HepG2 (cell line): ENCODE results near the gene VPS13D. TPM values are rescaled to one million over a fixed set of nuclear protein-coding genes. Genes with fewer than 3 reads are reported as not detected.

Experiments used
- ELK4 ChIP-seq: sonication (generic); formaldehyde crosslinking; IDR thresholded peaks from 2 replicates; pipeline ENCODE4 v1.9.0; 2021; ENCODE audit warnings: missing genetic modification reagents, borderline replicate concordance
- ETV6 ChIP-seq: sonication (generic); formaldehyde crosslinking; conservative IDR thresholded peaks from 2 replicates; pipeline ENCODE4 v1.4.0; 2020; ENCODE audit warnings: missing genetic modification reagents
- HIC2 ChIP-seq: sonication (generic); formaldehyde crosslinking; IDR thresholded peaks from 2 replicates; pipeline ENCODE4 v1.9.0; 2022; ENCODE audit warnings: low read depth, missing genetic modification reagents
- KDM6A ChIP-seq: IDR thresholded peaks from 2 replicates; pipeline ENCODE4 v1.6.1; 2016; ENCODE audit warnings: low read depth
- MAF1 ChIP-seq: sonication (generic); formaldehyde crosslinking; IDR thresholded peaks from 2 replicates; pipeline ENCODE4 v1.5.0; 2020; ENCODE audit warnings: missing genetic modification reagents, borderline replicate concordance
- MYC ChIP-seq: sonication (generic); formaldehyde crosslinking; IDR thresholded peaks from 2 replicates; pipeline ENCODE4 v1.9.0; 2021; ENCODE audit warnings: missing genetic modification reagents, borderline replicate concordance
- NFIC ChIP-seq: IDR thresholded peaks from 2 replicates; pipeline ENCODE4 v1.6.1; 2012; ENCODE audit warnings: mild to moderate bottlenecking, low read length, inconsistent platforms
- SIX1 ChIP-seq: sonication (generic); formaldehyde crosslinking; IDR thresholded peaks from 2 replicates; pipeline ENCODE4 v1.4.0; 2020; ENCODE audit warnings: missing genetic modification reagents, borderline replicate concordance
- SOX5 ChIP-seq: IDR thresholded peaks from 2 replicates; pipeline ENCODE4 v1.6.1; 2016; ENCODE audit warnings: borderline replicate concordance
- SRSF9 ChIP-seq: fragments of 200-400 bp; formaldehyde crosslinking; IDR thresholded peaks from 2 replicates; pipeline ENCODE4 v1.6.1; 2018; ENCODE audit warnings: borderline replicate concordance, mild to moderate bottlenecking, low read depth, low read length; ENCODE audit not compliant: insufficient read depth, poor library complexity, severe bottlenecking
- ZNF329 ChIP-seq: sonication (generic); formaldehyde crosslinking; IDR thresholded peaks from 2 replicates; pipeline ENCODE4 v1.9.0; 2021; ENCODE audit warnings: low read depth, mild to moderate bottlenecking, missing genetic modification reagents
- ZNF441 ChIP-seq: sonication (generic); formaldehyde crosslinking; IDR thresholded peaks from 2 replicates; pipeline ENCODE4 v1.7.0; 2021; ENCODE audit warnings: missing genetic modification reagents, borderline replicate concordance
- ZNF775 ChIP-seq: sonication (generic); formaldehyde crosslinking; IDR thresholded peaks from 2 replicates; pipeline ENCODE4 v1.4.0; 2020; ENCODE audit warnings: missing genetic modification reagents, mild to moderate bottlenecking, moderate library complexity, borderline replicate concordance
- polyA plus RNA-seq, 8 experiments: library from polyadenylated mRNA; depleted of rRNA in 3 of 8; stranded (reverse) in 7 of 8; unstranded in 1 of 8; fragments of >200 nt; fragmentation: Illumina TruSeq in 4 of 8; extraction: Trizol in 4 of 8; gene quantifications; 2 replicates each; pipeline versions ENCODE4 v1.2.1 to v1.2.3, GENCODE V29; 2011 to 2016; ENCODE audit warnings: low read depth in 4 of 8, missing spikeins in 1 of 8, mixed read lengths in 1 of 8; ENCODE audit not compliant: insufficient read depth in 1 of 8
- total RNA-seq, 5 experiments: library from RNA; depleted of rRNA; stranded (reverse); fragments of >200 nt; fragmentation: Illumina TruSeq; extraction: Trizol; gene quantifications; 2 replicates each; pipeline ENCODE4 v1.2.3, GENCODE V29; 2016; ENCODE audit warnings: low read depth in 1 of 5
- TF ChIP-seq, protein P1 (sequence below): sonication (generic); formaldehyde crosslinking; IDR thresholded peaks from 2 replicates; pipeline ENCODE4 v1.4.0; 2020; ENCODE audit warnings: missing genetic modification reagents
- TF ChIP-seq, protein P2 (sequence below): sonication (generic); formaldehyde crosslinking; IDR thresholded peaks from 2 replicates; pipeline ENCODE4 v1.4.0; 2020; ENCODE audit warnings: missing genetic modification reagents
- TF ChIP-seq, protein P3 (sequence below), 2 experiments: IDR thresholded peaks; 2 replicates each; pipeline ENCODE4 v1.6.1; 2011 to 2012; ENCODE audit warnings: low read length in 2 of 2, borderline replicate concordance in 1 of 2, low read depth in 1 of 2, mild to moderate bottlenecking in 1 of 2, moderate library complexity in 1 of 2

The VPS13D gene
- total and polyA plus RNA-seq, 2 of the 13 experiments (the other 11 are each of a cell fraction or from before 2014, with no cell fraction given), result 8.6 to 13.9 TPM

GRCh38 chr1:12453400-12454343 is 223.8 kb downstream of the VPS13D start (continued):
- TF ChIP-seq, protein P1, sequence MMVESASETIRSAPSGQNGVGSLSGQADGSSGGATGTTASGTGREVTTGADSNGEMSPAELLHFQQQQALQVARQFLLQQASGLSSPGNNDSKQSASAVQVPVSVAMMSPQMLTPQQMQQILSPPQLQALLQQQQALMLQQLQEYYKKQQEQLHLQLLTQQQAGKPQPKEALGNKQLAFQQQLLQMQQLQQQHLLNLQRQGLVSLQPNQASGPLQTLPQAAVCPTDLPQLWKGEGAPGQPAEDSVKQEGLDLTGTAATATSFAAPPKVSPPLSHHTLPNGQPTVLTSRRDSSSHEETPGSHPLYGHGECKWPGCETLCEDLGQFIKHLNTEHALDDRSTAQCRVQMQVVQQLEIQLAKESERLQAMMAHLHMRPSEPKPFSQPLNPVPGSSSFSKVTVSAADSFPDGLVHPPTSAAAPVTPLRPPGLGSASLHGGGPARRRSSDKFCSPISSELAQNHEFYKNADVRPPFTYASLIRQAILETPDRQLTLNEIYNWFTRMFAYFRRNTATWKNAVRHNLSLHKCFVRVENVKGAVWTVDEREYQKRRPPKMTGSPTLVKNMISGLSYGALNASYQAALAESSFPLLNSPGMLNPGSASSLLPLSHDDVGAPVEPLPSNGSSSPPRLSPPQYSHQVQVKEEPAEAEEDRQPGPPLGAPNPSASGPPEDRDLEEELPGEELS (CRISPR knock-in tag), result peak; percentile 97
- no peak for TF ChIP-seq ZNF329 (CRISPR knock-in tag)
- TF ChIP-seq ELK4 (CRISPR knock-in tag), result no peak
- TF ChIP-seq, protein P2, sequence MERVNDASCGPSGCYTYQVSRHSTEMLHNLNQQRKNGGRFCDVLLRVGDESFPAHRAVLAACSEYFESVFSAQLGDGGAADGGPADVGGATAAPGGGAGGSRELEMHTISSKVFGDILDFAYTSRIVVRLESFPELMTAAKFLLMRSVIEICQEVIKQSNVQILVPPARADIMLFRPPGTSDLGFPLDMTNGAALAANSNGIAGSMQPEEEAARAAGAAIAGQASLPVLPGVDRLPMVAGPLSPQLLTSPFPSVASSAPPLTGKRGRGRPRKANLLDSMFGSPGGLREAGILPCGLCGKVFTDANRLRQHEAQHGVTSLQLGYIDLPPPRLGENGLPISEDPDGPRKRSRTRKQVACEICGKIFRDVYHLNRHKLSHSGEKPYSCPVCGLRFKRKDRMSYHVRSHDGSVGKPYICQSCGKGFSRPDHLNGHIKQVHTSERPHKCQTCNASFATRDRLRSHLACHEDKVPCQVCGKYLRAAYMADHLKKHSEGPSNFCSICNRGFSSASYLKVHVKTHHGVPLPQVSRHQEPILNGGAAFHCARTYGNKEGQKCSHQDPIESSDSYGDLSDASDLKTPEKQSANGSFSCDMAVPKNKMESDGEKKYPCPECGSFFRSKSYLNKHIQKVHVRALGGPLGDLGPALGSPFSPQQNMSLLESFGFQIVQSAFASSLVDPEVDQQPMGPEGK (CRISPR knock-in tag), result no peak
- TF ChIP-seq MYC (CRISPR knock-in tag), result peak; percentile 43; the same call in 1 of the 2 replicates
- TF ChIP-seq HIC2, result peak; percentile 54; the same call in 1 of the 2 replicates
- TF ChIP-seq NFIC, result peak; percentile 92
- TF ChIP-seq, protein P3, sequence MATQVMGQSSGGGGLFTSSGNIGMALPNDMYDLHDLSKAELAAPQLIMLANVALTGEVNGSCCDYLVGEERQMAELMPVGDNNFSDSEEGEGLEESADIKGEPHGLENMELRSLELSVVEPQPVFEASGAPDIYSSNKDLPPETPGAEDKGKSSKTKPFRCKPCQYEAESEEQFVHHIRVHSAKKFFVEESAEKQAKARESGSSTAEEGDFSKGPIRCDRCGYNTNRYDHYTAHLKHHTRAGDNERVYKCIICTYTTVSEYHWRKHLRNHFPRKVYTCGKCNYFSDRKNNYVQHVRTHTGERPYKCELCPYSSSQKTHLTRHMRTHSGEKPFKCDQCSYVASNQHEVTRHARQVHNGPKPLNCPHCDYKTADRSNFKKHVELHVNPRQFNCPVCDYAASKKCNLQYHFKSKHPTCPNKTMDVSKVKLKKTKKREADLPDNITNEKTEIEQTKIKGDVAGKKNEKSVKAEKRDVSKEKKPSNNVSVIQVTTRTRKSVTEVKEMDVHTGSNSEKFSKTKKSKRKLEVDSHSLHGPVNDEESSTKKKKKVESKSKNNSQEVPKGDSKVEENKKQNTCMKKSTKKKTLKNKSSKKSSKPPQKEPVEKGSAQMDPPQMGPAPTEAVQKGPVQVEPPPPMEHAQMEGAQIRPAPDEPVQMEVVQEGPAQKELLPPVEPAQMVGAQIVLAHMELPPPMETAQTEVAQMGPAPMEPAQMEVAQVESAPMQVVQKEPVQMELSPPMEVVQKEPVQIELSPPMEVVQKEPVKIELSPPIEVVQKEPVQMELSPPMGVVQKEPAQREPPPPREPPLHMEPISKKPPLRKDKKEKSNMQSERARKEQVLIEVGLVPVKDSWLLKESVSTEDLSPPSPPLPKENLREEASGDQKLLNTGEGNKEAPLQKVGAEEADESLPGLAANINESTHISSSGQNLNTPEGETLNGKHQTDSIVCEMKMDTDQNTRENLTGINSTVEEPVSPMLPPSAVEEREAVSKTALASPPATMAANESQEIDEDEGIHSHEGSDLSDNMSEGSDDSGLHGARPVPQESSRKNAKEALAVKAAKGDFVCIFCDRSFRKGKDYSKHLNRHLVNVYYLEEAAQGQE (IDR thresholded peaks at IDR 0.05; ENCODE audit: borderline replicate concordance in 1 of 2, low read depth in 1 of 2, low read length in 2 of 2), result no peak
- 0 out of 2 replicates have a peak, but pooled peaks have one; percentile 44 for TF ChIP-seq ZNF441 (CRISPR knock-in tag)
- no peak for TF ChIP-seq ETV6
- TF ChIP-seq KDM6A (CRISPR knock-in tag), result peak; percentile 75
- TF ChIP-seq SOX5 (CRISPR knock-in tag), result peak; percentile 99
- TF ChIP-seq MAF1 (CRISPR knock-in tag), result no peak
- TF ChIP-seq SIX1 (CRISPR knock-in tag), result peak; percentile 66; the same call in 1 of the 2 replicates
- no peak for TF ChIP-seq ZNF775 (CRISPR knock-in tag)
- TF ChIP-seq SRSF9, result no peak
